Measurements from ENCODE around the gene DUSP16. TPM values are rescaled to one million over a fixed set of nuclear protein-coding genes. Genes with fewer than 3 reads are reported as not detected.
"Not testable (repeated sequence)": the region's sequence is repeated elsewhere in the genome, so short reads cannot be mapped to it uniquely, and the experiment has no call there.

DUSP16 gene
- total RNA-seq, 1 donor from 2014 or later, result 20.4 TPM

GRCh38 chr12:12476857-12477531, 85.7 kb downstream of the DUSP16 start:
- H3K36me3 ChIP-seq (ENCODE audit: control insufficient read depth in 3 of 3, insufficient read depth in 3 of 3, low read length in 3 of 3), result peaks cover 29 to 37% (median 33%) of the 10 kb centered on the region in 3 donors
- H3K9ac ChIP-seq (ENCODE audit: low read depth in 1 of 3, low read length in 3 of 3), result peak overlapping the region in 1 of 3 donors; percentile 28

GRCh38 chr12:12474931-12475795, 87.5 kb downstream of the DUSP16 start:
- Histone ChIP-seq H3K4me1 (ENCODE audit: control insufficient read depth in 3 of 3, insufficient read depth in 3 of 3, low read length in 3 of 3) (peaks cover 0 to 3% (median 0%) of the 10 kb centered on the region in 3 donors), H3K9me3 (ENCODE audit: control insufficient read depth in 3 of 3, low read length in 3 of 3) (no peaks in the 10 kb centered on the region), H3K27ac (ENCODE audit: low read depth, low read length) (peak overlapping the region; percentile 0), H3K9ac (ENCODE audit: low read depth in 1 of 3, low read length in 3 of 3) (no peak overlapping the region), H3K36me3 (ENCODE audit: control insufficient read depth in 3 of 3, insufficient read depth in 3 of 3, low read length in 3 of 3) (peaks cover 21 to 29% (median 27%) of the 10 kb centered on the region in 3 donors), H3K4me3 (ENCODE audit: low read length in 3 of 3) (no peak overlapping the region), H3K27me3 (ENCODE audit: control insufficient read depth in 3 of 3, insufficient read depth in 3 of 3, low read length in 3 of 3) (no peaks in the 10 kb centered on the region)

More at GRCh38 chr12:12476857-12477531, 85.7 kb downstream of the DUSP16 start:
- Histone ChIP-seq H3K4me1 (ENCODE audit: control insufficient read depth in 3 of 3, insufficient read depth in 3 of 3, low read length in 3 of 3) (peaks cover 0 to 3% (median 0%) of the 10 kb centered on the region in 3 donors), H3K9me3 (ENCODE audit: control insufficient read depth in 3 of 3, low read length in 3 of 3) (no peaks in the 10 kb centered on the region), H3K27ac (ENCODE audit: low read depth, low read length) (no peak overlapping the region), H3K27me3 (ENCODE audit: control insufficient read depth in 3 of 3, insufficient read depth in 3 of 3, low read length in 3 of 3) (no peaks in the 10 kb centered on the region), H3K4me3 (ENCODE audit: low read length in 3 of 3) (no peak overlapping the region)

GRCh38 chr12:12474471-12474928, 88.2 kb downstream of the DUSP16 start:
- peaks cover 19 to 25% (median 25%) of the 10 kb centered on the region in 3 donors for H3K36me3 ChIP-seq (ENCODE audit: control insufficient read depth in 3 of 3, insufficient read depth in 3 of 3, low read length in 3 of 3)
- no peak overlapping the region for H3K9ac ChIP-seq (ENCODE audit: low read depth in 1 of 3, low read length in 3 of 3)
- H3K9me3 ChIP-seq (ENCODE audit: control insufficient read depth in 3 of 3, low read length in 3 of 3), result no peaks in the 10 kb centered on the region
- H3K27me3 ChIP-seq (ENCODE audit: control insufficient read depth in 3 of 3, insufficient read depth in 3 of 3, low read length in 3 of 3), result no peaks in the 10 kb centered on the region
- H3K4me3 ChIP-seq (ENCODE audit: low read length in 3 of 3), result no peak overlapping the region
- no peak overlapping the region for H3K27ac ChIP-seq (ENCODE audit: low read depth, low read length)
- peaks cover 0 to 3% (median 0%) of the 10 kb centered on the region in 3 donors for H3K4me1 ChIP-seq (ENCODE audit: control insufficient read depth in 3 of 3, insufficient read depth in 3 of 3, low read length in 3 of 3)

- Histone ChIP-seq H3K4me3 (ENCODE audit: low read length in 3 of 3) (no peak overlapping the region), H3K9ac (ENCODE audit: low read depth in 1 of 3, low read length in 3 of 3) (no peak overlapping the region), H3K36me3 (ENCODE audit: control insufficient read depth in 3 of 3, insufficient read depth in 3 of 3, low read length in 3 of 3) (peaks cover 19 to 22% (median 22%) of the 10 kb centered on the region in 3 donors), H3K9me3 (ENCODE audit: control insufficient read depth in 3 of 3, low read length in 3 of 3) (no peaks in the 10 kb centered on the region), H3K4me1 (ENCODE audit: control insufficient read depth in 3 of 3, insufficient read depth in 3 of 3, low read length in 3 of 3) (peaks cover 0 to 3% (median 2%) of the 10 kb centered on the region in 3 donors), H3K27ac (ENCODE audit: low read depth, low read length) (no peak overlapping the region), H3K27me3 (ENCODE audit: control insufficient read depth in 3 of 3, insufficient read depth in 3 of 3, low read length in 3 of 3) (no peaks in the 10 kb centered on the region)
Measured at GRCh38 chr12:12473223-12473622, 89.4 kb downstream of the DUSP16 start.

GRCh38 chr12:12471982-12472961, 90.4 kb downstream of the DUSP16 start:
- H3K9me3 ChIP-seq (ENCODE audit: control insufficient read depth in 3 of 3, low read length in 3 of 3); H3K27ac ChIP-seq (ENCODE audit: low read depth, low read length); H3K27me3 ChIP-seq (ENCODE audit: control insufficient read depth in 3 of 3, insufficient read depth in 3 of 3, low read length in 3 of 3); H3K4me3 ChIP-seq (ENCODE audit: low read length in 3 of 3); H3K9ac ChIP-seq (ENCODE audit: low read depth in 1 of 3, low read length in 3 of 3): not testable (repeated sequence)
- H3K36me3 ChIP-seq (ENCODE audit: control insufficient read depth in 3 of 3, insufficient read depth in 3 of 3, low read length in 3 of 3), result peaks cover 14 to 18% (median 15%) of the 10 kb centered on the region in 3 donors
- peaks cover 1 to 11% (median 9%) of the 10 kb centered on the region in 3 donors for H3K4me1 ChIP-seq (ENCODE audit: control insufficient read depth in 3 of 3, insufficient read depth in 3 of 3, low read length in 3 of 3)

GRCh38 chr12:12470751-12471306, 91.8 kb downstream of the DUSP16 start:
- Histone ChIP-seq H3K4me3 (ENCODE audit: low read length in 3 of 3) (no peak overlapping the region), H3K4me1 (ENCODE audit: control insufficient read depth in 3 of 3, insufficient read depth in 3 of 3, low read length in 3 of 3) (peaks cover 4 to 14% (median 7%) of the 10 kb centered on the region in 3 donors)

GRCh38 chr12:12469386-12469785, 93.3 kb downstream of the DUSP16 start:
- Histone ChIP-seq H3K27ac (ENCODE audit: low read depth, low read length) (no peak overlapping the region), H3K27me3 (ENCODE audit: control insufficient read depth in 3 of 3, insufficient read depth in 3 of 3, low read length in 3 of 3) (no peaks in the 10 kb centered on the region), H3K9ac (ENCODE audit: low read depth in 1 of 3, low read length in 3 of 3) (no peak overlapping the region), H3K36me3 (ENCODE audit: control insufficient read depth in 3 of 3, insufficient read depth in 3 of 3, low read length in 3 of 3) (peaks cover 4 to 9% (median 5%) of the 10 kb centered on the region in 3 donors), H3K9me3 (ENCODE audit: control insufficient read depth in 3 of 3, low read length in 3 of 3) (no peaks in the 10 kb centered on the region), H3K4me3 (ENCODE audit: low read length in 3 of 3) (no peak overlapping the region), H3K4me1 (ENCODE audit: control insufficient read depth in 3 of 3, insufficient read depth in 3 of 3, low read length in 3 of 3) (peaks cover 4 to 14% (median 7%) of the 10 kb centered on the region in 3 donors)

More at GRCh38 chr12:12470751-12471306, 91.8 kb downstream of the DUSP16 start:
- H3K9ac ChIP-seq (ENCODE audit: low read depth in 1 of 3, low read length in 3 of 3), result no peak overlapping the region
- no peaks in the 10 kb centered on the region for H3K27me3 ChIP-seq (ENCODE audit: control insufficient read depth in 3 of 3, insufficient read depth in 3 of 3, low read length in 3 of 3)
- H3K27ac ChIP-seq (ENCODE audit: low read depth, low read length), result no peak overlapping the region
- H3K36me3 ChIP-seq (ENCODE audit: control insufficient read depth in 3 of 3, insufficient read depth in 3 of 3, low read length in 3 of 3), result peaks cover 4 to 7% (median 6%) of the 10 kb centered on the region in 3 donors
- no peaks in the 10 kb centered on the region for H3K9me3 ChIP-seq (ENCODE audit: control insufficient read depth in 3 of 3, low read length in 3 of 3)

- no peaks in the 10 kb centered on the region for H3K9me3 ChIP-seq (ENCODE audit: control insufficient read depth in 3 of 3, low read length in 3 of 3)
- H3K36me3 ChIP-seq (ENCODE audit: control insufficient read depth in 3 of 3, insufficient read depth in 3 of 3, low read length in 3 of 3), result peaks cover 0 to 9% (median 3%) of the 10 kb centered on the region in 3 donors
- no peak overlapping the region for H3K4me3 ChIP-seq (ENCODE audit: low read length in 3 of 3)
- peaks cover 4 to 14% (median 7%) of the 10 kb centered on the region in 3 donors for H3K4me1 ChIP-seq (ENCODE audit: control insufficient read depth in 3 of 3, insufficient read depth in 3 of 3, low read length in 3 of 3)
- no peak overlapping the region for H3K27ac ChIP-seq (ENCODE audit: low read depth, low read length)
- no peak overlapping the region for H3K9ac ChIP-seq (ENCODE audit: low read depth in 1 of 3, low read length in 3 of 3)
- H3K27me3 ChIP-seq (ENCODE audit: control insufficient read depth in 3 of 3, insufficient read depth in 3 of 3, low read length in 3 of 3), result no peaks in the 10 kb centered on the region
Measured at GRCh38 chr12:12468575-12468974, 94.1 kb downstream of the DUSP16 start.

- Histone ChIP-seq H3K9ac (ENCODE audit: low read depth in 1 of 3, low read length in 3 of 3) (no peak overlapping the region), H3K9me3 (ENCODE audit: control insufficient read depth in 3 of 3, low read length in 3 of 3) (no peaks in the 10 kb centered on the region), H3K4me3 (ENCODE audit: low read length in 3 of 3) (no peak overlapping the region), H3K36me3 (ENCODE audit: control insufficient read depth in 3 of 3, insufficient read depth in 3 of 3, low read length in 3 of 3) (peaks cover 0 to 9% (median 3%) of the 10 kb centered on the region in 3 donors), H3K27me3 (ENCODE audit: control insufficient read depth in 3 of 3, insufficient read depth in 3 of 3, low read length in 3 of 3) (no peaks in the 10 kb centered on the region), H3K27ac (ENCODE audit: low read depth, low read length) (peak overlapping the region; percentile 53), H3K4me1 (ENCODE audit: control insufficient read depth in 3 of 3, insufficient read depth in 3 of 3, low read length in 3 of 3) (peaks cover 4 to 14% (median 7%) of the 10 kb centered on the region in 3 donors)
Measured at GRCh38 chr12:12467688-12468261, 94.9 kb downstream of the DUSP16 start.

Data from skeletal muscle tissue (tissue), 4 donors.